ENCODE measurements around the gene RNGTT.

Gene RNGTT

DNA sequence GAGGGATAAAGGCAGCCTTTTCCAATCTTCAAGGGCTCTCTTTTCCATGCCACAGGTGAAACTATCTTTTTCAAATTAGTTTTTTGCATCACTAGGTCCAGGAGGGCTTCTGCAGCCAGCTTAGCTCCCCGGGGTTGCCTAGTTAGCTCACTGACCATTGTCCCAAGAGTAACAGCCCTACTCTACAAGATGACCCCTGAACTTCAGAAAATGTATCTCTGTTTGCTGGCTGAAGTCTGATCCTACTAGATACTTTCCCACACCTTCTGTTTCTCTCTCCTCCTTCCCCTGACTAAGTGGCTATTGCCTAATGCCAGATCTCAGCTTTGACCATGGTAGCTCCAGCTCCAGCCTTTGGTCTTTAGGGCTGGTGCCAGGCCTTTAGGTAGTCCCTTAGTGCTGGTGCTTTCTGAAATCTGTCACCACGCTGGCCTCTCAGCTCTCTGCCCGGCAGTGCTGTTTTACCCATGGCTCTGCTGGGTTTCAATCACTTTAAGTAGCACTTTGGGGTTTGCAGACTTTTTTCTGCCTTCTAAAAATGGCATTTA lies 255.1 kb downstream of the RNGTT start:
- DNase-seq = no peak

DNA sequence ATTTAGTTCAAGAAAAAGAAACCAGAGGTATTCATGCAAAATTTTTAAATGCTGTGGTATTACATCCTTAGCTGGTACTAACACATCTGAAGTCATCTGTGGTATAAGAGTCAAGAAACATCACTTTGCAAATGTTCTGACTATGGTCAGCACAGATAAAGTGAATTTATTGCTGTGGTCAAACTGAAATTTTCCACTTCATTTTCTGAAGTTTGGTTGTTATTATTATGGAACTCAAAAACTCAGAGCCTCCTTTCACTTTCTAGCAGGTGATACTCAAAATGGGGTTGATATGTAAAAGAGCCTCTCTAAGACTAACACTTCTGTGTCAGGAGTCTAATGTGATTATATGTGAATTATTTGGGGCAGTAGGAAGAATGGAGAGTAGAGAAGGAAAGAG lies 257.8 kb downstream of the RNGTT start:
- no peak for DNase-seq

DNA sequence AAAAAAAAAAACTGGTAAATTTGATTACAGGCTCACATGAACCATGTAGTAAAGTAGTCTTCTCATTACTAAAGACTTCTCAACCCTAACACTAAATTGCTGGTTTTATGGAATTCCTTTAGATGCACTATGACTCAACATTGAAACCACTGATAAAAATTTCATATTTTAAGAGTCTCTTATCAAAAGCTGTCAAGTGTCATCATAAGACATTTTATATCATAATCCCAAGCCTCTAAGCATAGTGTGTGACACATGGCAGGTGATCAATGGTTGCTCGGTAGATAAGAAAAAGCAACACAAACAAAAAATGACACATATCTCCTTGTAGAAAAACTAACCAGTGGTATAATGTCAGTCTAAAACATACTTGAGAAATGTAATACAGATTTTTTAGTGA lies 258.4 kb downstream of the RNGTT start:
- DNase-seq = no peak

DNA sequence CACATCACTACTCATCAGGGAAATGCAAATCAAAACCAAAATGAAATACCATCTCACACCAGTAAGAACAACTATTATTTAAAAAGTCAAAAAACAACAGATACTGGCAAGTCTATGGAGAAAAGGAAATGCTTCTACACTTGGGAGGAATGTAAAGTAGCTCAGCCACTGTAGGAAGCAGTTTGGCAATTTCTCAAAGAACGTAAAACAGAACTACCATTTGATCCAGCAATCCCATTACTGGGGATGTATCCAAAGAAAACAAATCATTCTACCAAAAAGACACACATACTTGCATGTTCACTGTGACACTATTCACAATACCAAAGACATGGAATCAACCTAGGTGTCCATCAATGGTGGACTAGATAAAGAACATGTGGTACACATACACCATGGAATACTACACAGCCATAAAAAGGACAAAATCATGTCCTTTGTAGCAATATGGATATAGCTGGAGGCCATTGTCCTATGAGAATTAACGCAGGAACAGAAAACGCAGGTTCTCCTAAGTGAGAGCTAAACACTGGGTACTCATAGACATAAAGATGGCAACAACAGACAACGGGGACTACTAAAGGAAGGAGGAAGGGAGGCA lies 260.4 kb downstream of the RNGTT start:
- DNase-seq = no peak

DNA sequence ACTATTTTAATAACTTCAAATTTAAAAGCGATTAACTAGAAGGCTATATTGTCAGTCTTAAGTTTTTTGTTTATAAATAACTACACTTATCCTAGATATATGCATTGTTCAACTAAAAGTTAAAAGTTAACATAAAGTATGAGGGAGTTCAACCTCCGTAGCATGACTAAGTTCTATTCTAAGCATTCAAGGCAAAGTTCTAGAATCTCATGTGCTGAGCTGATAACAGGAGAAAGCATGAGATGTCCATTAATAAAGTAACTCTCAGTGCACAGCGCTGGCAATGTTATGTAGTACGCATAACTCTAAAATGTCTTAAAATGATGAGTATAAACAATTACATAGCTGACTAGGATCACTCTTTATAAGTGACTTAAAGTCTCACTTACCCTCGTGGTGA lies 264.8 kb downstream of the RNGTT start:
- no peak for DNase-seq

DNA sequence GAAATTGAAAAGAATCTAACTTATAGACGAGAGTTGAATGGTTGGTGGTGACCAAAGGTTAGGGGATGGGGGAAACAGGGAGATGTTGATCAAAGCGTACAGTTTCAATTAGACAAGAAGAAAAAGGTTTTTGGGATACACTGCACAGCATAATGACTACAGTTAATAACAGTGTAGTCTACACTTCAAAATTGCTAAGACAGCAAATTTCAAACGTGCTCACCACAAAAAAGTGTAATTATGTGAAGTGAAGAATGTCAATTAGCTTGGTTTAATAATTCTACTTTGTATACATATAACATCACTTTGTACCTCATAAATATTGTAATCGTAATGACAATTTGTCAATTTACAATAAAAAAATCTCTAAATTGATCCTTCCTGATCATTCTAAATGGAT lies 267.5 kb downstream of the RNGTT start:
- no peak for DNase-seq

DNA sequence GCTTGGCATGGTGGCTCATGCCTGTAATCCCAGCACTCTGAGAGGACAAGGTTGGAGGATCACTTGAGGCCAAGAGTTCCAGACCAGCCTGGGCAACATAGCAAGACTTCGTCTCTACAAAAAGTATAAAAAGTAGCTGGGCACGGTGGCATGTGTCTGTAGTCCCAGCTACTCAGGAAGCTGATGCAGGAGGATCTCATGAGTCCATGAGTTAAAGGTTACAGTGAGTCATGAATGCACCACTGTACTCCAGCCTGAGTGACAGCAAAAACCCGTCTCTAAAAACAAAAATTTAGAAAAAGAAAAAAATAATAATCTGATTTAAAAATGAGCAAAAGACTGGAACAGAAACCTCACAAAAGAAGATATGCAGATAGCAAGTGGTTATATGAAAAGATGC lies 279.7 kb downstream of the RNGTT start:
- no peak for DNase-seq

DNA sequence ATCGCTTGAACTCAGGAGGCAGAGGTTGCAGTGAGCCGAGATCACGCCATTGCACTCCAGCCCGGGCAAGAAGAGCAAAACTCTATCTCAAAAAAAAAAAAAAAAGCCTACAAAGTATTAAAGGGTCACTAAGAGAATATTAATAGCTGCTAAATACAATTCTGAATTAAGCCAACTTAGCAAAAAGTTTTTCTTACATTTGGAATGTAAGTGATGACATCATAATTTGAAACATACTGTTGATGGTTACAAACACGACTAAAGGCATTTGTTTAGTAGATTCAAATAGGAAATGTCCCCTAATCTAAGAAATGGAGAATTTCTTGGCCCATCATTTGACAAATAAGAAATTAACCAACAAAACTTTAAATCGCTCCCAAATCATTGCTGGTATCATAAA lies 282.8 kb downstream of the RNGTT start:
- no peak for DNase-seq

DNA sequence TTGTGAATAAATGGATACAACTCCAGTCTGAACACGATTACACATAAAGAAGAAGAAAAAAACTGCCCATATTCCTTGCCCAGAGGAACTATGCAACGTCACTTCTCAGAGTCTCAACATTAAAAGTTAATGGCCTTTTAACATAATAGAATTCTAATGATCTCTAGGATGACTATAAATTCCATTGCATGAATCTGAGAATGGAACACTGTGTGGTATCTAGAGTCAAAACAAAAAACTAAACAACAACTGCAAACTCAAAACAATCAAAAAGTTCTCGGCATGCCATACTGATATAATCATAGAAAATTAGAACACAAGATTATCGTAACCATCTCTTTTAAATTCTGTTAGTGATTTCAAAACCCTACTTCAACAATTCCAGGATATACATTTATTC lies 283.6 kb downstream of the RNGTT start:
- no peak for DNase-seq

DNA sequence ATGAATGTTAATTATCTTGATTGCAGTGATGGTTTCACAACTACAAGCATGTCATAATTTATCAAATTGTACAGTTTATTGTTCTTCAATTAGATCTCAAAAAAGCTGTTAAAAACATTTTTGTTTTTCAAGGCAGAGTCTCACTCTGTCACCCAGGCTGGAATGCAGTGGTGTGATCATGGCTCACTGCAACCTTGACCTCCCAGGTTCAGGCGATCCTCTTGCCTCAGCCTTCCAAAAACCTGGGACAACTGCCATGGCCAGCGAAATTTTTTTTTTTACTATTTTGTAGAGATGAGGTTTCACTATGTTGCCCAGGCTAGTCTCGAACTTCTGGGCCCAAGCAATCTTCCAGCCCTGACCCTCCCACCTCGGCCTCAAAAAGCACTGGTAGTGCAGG lies 286.1 kb downstream of the RNGTT start:
- DNase-seq = no peak

DNA sequence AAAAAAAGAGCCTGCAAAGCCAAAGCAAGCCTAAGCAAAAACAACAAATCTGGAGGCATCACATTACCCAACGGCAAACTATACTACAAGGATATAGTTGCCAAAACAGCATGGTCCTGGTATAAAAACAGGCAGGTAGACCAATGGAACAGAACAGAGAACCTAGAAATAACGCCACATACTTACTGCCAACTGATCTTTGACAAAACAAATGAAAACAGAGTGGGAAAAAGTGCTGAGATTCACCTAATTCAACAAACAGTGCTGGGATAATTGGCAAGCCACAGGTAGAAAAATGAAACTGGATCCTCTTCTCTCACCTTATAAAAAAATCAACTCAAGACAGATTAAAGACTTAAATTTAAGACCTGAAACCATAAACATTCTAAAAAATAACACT lies 291.8 kb downstream of the RNGTT start:
- no peak for DNase-seq

DNA sequence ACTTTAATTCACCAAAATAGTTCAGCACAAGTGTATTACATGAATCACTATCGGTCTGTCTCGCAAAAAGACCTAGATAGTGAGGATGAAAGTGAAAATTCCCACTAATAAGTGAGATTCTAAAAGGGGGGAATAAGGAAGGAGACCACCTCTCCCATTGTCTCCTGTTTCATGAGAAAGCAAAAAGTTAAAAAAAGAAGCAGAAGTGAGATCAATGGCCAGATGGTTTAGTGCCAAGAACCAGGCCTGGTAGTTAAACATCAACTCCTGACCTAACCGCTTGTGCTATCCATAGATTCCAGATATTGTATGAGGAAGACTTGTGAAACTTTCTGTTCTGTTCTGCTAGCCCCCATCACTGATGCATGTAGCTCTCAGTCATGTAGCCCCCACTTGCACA lies 293.0 kb downstream of the RNGTT start:
- no peak for DNase-seq

DNA sequence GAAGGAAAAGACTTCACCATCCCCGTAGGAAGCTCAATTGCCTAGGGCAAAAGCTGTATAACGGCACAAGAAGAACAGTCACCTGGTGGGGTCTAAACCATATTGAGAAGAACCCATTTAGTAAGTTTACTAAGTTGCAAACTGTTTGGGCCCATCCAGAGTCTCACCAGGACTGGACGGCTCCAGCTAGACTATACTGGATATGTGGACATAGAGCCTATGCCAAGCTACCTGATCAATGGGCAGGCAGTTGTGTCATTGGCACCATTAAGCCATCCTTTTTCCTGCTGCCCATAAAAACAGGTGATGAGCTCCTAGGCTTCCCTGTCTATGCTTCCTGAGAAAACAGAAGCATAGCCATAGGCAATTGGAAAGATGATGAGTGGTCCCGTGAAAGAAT lies 293.9 kb downstream of the RNGTT start:
- no peak for DNase-seq

DNA sequence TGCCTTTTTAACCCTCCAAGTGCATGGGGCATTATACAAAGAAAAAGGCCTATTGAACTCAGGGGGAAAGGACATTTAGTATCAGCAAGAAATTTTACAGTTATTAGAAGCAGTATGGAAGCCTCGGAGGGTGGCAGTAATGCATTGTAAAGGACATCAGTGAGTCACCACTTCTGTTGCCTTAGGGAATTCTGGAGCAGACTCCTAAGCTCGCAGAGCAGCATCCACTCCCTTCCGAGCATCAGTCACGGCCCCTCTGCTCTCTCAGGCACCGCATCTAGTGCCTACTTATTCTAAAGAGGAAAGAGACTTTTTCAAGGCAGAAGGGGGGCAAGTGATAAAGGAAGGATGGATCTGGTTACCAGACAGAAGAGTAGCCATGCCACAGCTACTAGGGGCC lies 296.5 kb downstream of the RNGTT start:
- DNase-seq = no peak

DNA sequence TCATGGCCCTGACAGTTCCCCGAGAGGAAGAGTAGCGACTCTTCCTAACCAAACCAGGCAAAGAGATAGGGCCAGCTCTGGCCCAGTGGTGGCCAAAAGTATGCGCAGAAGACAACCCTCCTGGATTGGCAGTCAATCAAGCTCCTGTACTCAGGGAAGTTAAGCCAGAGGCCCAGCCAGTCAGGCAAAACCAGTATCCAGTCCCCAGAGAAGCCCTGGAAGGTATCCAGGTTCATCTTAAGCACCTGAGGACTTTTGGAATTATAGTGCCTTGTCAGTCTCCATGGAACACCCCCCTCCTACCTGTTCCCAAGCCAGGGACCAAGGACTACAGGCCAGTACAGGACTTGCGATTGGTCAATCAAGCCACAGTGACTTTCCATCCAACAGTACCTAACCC lies 298.3 kb downstream of the RNGTT start:
- no peak for DNase-seq

DNA sequence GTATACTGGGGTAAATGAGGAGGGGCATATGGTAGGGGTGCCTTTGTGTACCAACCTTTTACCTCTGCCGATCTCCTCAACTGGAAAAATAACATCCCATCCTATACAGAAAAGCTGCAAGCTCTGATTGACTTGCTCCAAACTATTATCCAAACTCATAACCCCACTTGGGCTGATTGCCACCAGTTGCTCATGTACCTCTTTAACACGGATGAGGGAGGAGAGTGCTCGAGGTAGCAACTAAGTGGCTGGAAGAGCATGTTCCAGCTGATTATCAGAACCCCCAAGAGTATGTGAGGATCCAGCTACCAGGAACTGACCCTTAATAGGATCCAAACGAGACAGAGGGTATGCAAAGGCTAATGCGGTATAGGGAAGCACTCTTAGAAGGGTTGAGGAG lies 299.6 kb downstream of the RNGTT start:
- DNase-seq = no peak

DNA sequence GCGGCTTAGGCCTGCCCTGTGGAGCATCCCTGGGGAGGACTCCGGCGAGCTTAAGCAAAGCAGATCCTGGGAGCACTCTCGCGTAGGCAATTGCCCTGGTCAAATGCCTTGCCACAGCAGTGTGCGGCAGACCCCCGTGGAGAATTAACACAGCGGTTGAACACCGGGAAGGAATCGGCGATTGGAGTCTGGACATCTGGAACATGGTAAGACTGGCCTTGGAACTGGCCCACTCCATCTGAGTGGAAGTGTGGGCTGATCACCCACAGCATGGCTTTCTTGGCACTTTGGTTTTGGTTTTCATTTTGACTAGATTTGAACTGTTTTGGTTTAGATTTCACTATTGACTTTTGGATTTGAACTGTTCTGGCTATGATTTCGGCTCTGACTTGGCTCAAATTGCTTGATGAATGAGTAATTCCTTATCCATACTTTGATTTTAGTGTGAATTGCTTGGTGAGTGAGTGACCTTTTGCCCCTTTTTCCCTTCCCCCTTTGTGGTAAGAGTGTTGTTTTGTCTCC lies 300.7 kb downstream of the RNGTT start:
- DNase-seq = no peak

DNA sequence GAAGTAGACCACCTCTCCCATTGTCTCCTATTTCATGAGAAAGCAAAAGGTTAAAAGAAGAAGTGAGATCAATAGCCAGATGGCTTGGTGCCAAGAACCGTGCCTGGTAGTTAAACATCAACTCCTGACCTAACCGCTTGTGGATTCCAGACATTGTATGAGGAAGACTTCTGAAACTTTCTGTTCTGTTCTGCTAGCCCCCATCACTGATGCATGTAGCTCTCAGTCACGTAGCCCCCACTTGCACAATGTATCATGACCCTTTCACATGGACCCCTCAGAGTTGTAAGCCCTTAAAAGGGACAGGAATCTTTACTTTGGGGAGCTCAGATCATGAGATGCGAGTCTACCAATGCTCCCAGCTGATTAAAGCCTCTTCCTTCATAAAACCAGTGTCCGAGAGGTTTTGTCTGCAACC lies 301.2 kb downstream of the RNGTT start:
- no peak for DNase-seq

DNA sequence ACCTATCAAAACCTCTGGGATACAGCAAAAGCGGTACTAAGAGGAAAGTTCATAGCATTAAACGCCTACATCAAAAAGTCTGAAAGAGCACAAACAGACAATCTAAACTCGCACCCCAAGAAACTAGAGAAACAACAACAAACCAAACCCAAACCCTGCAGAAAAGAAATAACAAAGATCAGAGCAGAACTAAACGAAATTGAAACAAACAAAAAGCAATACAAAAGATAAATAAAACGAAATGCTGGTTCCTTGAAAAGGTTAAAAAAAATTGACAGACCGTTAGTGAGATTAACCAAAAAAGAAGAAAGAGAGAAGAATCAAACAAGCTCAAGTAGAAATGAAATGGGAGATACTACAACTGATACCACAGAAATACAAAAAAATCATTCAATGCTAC lies 302.3 kb downstream of the RNGTT start:
- no peak for DNase-seq

DNA sequence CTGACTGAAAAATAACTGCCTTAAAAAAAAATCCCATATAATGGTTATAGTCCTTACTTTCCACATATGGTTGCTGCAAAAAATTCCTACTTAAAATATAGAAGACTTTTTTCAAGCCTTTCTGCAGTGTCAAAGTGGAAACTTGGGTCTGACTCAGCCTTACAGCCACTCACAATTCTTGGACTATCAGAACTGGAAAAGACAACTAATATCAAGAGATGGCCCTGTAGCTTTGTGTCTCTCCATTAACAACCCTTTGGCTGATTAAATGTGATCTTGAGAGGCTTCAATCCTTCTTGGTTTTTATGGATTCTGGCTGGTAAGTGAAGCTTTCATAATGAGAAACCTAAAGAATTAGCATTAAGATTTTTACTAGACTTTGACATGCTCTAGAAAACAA lies 307.8 kb downstream of the RNGTT start:
- no peak for DNase-seq

DNA sequence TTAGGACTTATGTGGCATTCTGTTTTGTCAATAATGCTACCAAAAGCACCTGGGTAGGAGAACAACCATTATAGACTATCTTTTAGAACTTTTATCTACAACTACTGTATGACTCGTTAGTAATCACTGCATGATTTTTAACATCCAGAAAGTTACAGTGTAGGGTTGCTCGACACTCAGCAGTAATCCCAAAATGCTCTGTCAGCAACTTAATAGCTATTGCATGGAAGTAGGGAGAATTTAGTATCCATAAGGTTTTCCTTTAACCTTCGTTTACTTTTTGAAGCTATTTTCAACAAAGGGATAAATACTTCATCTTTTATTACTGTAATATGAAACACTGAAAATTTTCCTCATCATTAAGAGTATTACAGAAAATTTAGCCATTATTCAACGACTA lies 309.5 kb downstream of the RNGTT start:
- DNase-seq = no peak

DNA sequence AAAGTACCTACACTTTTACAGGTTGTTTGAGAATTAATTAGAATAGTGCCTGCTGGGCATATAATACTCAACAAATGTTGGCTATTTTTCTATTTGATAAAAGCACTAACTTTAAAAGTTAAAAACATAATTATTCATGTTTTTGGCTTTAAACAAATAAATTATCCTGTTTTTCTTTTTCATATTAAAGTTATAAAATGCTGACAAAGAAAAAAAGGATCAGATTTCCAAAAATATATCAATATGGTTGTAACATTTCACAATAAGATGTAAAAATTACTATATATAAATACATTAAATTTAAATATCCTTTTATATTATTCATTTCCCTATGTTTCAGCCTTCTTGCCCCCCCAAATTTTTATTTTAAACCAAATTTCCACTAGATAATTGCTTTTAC lies 312.0 kb downstream of the RNGTT start:
- no peak for DNase-seq

DNA sequence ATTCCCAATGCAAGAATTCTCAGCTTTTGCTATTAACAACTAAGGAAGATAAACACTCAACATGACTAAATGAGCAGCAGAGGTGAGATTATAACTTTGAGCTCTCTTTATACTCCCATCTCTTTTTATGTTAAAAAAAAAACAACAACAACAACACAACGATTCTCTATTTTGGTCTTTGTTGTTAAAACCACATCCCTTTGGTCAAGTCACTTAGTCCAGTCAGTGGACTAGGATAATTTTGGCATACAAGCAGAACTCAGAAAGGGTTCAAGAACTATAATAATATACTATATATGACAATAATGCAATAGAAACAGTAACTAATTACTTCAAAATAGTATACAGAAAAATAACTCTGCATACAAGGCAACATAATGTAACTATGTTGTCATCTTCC lies 312.4 kb downstream of the RNGTT start:
- no peak for DNase-seq

DNA sequence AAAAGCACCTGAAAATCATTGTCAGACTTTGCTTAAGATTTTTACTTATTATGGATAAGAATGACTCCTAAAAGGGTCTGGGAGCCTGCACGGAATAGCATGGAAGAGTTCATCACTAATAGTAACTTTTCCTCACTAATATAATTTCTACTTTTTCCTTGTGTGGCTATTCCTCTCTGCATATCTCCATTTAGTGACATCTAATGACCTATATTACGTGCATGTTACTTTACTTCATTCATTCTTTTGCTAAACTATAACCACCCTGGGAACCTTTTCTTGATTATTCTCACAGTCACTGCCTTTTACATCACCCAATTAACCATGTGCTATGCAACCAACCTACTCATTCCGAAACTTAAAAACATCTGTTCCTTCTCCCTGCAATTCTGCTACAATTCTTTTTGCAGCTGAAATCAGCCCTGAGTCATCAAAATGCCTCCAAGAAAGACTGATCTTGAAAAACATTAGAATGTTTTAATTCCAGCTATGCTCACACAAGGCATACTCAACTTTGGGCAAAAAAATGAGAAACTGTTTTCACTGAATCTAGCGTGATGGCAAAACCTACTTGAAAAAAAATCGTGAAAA lies 313.3 kb downstream of the RNGTT start:
- DNase-seq = no peak
